CD4-positive, alpha-beta T cell treated with Interleukin-4 for 1 hour (primary cell): ENCODE measurements around the gene RGMB.
A peak's percentile ranks its signal among the peaks of the same experiment; 100 is the strongest.

Source experiments
- DNase-seq, 2 donors: peaks; one replicate each; pipeline ENCODE4 v3.0.0-alpha.2; 2020 to 2022

The RGMB gene

DNA sequence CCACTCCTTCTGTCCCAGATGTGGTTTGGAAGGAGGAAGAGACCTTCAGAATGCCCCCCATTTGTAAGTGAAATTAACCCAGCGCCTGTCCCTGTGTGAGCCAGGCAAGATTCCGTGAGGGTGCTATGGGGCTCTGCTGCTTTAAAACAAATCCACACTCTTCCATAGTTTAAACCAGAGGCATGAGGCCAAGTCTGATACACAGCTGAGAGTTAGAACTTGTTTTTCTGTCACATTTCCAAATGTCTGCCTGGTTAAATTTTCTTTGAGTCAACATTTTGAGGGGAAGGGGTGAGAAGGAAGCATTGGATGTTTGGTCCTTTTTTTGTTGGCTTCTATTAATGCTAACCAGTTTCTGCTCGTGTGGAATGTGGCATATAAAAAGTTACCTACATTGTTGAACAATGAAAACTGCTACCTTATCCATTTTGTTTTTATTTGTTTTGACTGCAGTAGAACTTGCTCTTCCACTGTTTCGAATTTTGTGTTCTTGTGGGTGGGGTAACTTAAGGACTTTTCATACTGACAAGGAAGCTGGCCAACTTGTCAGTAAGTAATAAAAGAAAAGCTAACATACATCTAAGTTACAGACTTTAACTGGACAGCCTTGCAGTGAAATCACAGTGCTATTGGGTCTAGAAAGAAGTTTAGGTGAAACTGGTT lies 12.9 kb downstream of the RGMB start:
- DNase-seq, result no peak

DNA sequence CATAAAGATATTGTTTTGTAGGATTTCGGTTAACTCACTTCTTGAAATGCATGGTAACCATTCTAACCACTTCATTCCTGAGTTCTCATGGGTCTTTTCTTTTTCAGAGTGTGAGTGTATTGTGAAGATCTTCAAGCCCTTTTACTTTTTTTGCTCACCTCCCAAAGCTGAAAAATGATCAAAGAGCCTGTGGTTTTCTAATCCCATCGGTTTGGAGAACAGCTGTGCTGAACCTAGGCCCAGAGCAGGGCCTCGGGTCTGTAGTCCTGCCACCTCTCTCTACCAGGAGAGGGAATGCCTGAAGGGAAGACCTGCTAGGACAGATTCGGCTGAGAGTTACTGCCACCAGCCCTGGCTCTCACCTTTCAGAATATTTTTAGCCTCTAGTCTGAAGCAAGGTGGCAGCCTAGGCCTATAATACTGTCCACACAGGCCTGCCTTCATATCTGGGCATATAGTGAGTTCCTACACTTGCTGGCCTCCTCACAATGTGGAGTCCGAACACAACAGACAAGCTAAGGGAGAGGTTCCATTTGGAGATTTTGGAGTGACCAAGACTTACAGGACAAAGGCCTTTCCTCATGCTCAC lies 13.8 kb downstream of the RGMB start:
- DNase-seq, result no peak

DNA sequence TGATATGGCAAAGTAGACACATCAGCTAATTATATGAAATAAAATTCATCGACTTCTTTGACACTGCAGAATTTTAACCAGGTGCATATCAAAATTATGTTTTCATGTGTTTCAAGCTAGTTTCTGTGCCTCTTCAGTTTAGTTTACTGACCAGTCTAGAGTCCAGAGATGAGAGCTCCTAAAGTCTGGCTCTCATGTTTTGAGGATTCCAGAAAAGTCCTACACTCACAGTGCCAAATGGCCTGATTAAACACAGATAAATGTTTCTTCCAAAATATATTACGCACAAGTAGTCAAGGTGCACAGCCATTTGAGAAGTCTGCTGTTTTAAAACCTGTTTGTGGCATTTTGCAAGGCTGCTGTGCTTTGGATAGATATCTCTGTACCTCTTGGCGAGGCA lies 15.6 kb downstream of the RGMB start:
- DNase-seq, result no peak

DNA sequence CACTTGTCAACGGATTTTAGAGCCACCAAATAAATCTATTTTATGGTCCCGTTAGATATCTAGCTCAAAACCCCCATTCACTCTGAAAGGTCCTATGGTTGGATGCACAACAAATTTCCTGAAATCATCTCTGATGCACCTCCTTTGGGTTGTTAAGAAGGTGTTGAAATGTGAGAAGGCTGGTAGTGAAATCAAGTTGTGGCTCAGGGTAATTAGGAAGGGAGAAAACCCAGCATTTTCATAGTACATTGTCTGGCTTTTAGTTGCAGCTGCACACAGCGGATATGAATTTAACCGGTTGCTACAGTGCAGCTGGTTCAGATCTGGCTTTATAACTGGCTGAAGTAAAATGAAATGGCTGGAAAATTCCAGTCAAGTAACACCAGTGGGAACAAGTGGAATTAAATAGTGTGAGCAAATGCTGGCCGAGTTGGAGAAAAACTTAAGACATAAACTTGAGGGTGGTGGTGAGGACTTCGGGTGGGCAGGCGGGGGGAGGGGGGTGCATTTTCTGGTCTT lies 17.6 kb downstream of the RGMB start:
- DNase-seq, result no peak

DNA sequence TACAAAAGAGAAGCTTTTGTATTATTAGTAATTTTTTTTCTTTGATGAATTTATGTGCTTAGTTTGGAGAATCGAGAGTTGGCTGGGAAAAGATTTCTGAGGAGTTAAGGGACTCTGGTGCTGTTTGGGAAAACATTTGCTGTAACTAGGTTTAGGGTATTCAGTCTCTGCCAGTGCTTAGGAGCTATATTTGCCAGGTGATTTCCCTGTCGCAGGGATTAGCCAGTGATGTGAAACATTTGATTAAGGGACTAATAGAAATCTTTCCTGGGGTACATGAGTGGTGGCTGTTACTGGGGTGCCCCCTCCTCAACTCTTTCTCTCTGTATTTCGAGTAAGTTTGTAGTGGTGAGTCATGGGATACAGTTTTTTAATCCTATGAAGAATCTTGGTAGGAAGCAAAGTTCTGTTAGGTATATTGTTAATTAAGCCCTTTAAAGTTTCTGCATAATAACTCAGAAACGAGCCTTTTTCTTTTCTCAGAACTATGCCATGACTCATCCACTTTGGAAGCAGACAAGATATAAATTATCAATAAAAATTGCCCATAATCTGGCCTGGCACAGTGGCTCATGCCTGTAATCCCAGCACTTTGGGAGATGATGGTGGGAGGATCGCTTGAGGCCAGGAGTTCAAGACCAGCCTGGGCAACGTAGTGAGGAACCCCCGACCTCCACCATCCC lies 18.6 kb downstream of the RGMB start:
- DNase-seq, result no peak

DNA sequence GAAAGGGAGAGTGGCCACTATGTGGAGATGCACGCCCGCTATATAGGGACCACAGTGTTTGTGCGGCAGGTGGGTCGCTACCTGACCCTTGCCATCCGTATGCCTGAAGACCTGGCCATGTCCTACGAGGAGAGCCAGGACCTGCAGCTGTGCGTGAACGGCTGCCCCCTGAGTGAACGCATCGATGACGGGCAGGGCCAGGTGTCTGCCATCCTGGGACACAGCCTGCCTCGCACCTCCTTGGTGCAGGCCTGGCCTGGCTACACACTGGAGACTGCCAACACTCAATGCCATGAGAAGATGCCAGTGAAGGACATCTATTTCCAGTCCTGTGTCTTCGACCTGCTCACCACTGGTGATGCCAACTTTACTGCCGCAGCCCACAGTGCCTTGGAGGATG lies 19.8 kb downstream of the RGMB start:
- no peak for DNase-seq

DNA sequence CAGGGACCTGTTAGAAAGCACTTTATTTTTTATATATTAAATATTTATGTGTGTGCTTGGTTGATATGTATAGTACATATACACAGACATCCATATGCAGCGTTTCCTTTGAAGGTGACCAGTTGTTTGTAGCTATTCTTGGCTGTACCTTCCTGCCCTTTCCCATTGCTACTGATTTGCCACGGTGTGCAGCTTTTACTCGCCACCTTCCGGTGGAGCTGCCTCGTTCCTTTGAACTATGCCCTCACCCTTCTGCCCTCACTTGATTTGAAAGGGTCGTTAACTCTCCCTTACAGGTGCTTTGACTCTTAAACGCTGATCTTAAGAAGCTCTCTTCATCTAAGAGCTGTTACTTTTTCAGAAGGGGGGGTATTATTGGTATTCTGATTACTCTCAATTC lies 20.5 kb downstream of the RGMB start:
- no peak for DNase-seq

DNA sequence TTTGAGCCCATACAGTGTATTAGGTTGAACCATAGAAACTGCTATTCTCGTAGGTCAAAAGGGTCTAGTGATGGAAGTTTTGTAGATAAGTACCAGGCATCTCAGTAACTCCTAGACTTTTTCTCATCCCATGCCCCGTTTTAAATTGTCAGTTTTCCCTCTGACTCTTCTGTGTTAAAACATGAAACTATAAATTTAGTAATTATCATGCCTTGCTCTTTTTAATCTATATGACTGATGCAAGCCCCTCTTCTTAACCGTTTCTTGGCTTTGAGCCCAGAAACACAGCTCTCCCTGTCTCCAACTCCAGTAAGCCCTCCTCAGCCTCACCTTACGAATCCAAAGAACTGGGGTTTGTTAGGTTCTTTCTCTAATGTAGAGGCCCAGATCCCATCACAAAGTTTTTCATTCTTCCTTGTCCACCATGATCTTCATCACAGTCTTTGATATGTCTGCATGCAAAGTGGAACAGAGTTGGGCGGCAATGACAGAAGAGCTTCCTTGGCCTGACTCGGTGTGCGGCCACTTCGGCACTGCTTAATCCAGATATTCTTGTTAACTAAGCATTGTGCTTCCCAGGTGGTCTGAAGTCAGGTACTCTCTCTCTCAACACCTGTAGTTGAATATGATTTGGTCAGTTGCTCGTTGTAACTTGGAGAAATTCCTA lies 21.1 kb downstream of the RGMB start:
- no peak for DNase-seq

DNA sequence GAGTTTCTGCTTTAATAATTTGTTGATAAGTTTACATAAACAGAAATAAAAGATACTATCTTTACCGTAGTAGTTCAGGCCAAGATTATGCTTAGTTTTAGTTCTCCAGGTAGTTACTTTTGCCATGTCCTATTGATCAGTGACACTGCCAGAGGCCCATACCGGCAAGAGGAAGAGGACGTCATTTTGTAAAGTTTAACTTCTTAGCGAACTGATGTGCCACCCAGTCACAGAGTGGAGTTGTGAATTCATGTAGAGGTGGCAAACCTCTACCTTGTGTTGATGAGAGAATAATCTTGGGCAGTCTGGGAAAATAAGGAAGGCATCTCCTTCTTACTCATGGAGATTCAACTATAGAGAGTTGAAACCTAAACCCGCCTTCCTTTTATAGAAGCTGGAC lies 21.8 kb downstream of the RGMB start:
- DNase-seq, result no peak

DNA sequence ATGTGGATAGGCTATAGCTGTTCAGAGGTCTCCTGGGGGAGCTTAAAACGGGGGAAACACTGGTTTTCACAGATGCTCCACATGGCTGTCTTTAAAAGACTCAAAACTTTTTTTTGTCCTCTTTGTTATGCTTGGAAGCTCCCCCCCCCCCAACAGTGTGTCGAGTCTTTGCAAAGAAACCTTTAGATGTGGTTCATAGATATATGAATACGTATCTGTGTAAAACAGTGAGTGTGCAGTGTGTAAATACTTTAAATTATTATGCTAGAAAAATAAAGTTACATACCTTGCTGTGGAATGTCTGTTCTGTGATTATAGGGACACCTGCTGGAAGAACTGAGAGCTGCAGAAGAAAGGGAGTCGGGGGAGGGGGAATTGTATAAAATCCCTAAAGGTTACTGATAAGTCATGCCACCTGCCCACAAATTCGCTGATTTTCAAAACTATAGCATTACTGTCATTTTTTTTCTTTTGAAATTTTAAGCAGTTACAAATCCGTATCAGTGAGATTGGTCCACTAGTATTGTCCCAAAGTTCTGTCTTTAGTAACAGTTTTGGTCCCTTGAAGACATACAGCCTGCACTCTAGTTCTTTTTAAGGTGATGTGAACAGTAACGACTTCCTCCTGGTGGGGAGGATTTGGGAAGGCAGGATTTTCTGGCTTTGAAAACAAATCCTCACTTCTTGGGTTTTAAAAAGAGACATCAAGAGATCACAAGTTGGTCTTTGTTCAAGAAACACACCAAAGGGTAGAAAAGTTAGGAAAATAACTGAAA lies 22.9 kb downstream of the RGMB start:
- DNase-seq, result peak; percentile 32 to 64

DNA sequence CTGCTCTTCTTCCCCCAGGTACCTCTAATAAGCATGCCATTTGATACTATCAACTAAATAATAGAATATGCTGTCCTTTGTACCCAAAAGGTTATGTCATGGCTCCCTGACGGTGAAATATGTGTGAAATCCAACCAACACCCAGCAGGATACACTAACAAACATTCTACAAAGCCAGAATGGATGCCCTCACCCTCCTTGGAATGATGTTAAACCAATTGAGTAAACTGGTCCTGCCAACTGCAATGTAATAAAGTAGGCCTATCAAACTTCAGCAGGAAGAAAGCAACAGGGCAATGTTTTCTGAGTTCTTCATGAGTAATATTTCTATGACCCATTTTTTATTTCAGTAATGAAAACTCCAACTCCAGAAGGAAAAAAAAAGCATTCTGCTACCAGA lies 24.9 kb downstream of the RGMB start:
- DNase-seq, result no peak

DNA sequence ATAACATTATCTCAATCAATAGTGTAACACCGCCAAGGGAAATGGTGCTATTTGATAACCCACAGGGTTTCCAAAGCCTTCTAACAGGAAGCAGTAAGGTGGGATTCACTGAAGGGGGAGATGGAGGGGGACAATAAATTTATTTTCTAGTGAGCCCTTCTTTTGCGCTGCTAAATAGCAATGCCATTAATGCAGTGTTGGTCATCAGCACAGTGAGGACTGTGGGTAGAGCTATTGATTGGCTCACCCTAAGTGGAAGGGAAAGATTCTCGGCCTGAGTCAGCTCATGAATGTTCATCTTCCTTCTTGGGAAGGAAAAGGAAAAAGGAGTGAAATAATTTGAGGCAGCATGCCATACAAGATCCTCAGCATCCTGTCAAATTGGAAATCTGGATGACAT lies 25.4 kb downstream of the RGMB start:
- DNase-seq, result no peak

DNA sequence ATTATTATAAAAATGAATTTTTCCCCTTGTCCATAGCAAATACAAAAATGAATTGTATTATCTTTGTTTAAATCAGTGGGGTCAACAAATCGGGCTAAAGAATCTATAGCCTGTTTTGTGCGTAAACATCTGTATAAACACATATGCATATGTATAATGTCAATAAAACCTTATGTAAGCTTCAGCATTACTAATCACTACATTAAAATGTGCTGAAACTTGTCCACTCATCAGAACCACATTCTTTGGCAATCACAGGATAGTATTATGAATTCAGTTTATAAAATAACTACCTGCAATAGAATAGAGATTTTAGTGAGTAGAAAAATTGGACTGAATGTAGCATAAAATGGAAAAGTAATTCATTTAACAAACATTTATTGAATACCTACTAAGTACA lies 30.6 kb downstream of the RGMB start:
- no peak for DNase-seq

DNA sequence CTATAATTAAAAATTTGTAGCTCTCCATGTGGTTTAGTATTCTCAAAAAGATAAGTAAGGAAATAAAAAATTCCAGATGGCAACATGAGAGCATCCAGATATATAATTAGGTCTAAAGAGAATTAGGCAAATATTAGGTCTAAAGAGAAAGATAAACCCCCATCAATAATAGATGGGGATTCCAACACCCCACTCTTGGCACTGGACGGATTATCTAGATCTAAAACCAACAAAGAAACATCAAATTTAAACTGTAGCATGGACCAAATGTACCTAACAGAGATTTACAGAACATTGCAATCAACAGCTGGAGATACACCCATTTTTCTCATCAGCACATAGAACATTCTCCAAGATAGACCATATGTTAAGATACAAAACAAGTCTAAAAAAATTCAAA lies 31.6 kb downstream of the RGMB start:
- no peak for DNase-seq

DNA sequence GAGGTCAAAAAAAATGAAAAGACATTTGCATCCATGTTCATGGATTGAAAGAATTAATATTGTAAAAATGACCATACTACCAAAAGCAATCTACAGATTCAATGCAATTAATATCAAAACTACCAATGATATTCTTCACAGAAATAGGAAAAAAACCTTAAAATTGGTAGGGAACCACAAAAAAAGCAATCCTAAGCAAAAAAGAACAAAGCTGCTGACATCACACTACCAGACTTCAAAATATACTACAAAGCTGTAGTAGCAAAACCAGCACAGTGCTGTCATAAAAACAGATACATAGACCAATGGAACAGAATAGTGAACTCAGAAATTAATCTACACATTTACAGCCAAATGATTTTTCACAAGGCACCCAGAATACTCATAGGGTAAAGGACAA lies 34.3 kb downstream of the RGMB start:
- DNase-seq, result no peak

DNA sequence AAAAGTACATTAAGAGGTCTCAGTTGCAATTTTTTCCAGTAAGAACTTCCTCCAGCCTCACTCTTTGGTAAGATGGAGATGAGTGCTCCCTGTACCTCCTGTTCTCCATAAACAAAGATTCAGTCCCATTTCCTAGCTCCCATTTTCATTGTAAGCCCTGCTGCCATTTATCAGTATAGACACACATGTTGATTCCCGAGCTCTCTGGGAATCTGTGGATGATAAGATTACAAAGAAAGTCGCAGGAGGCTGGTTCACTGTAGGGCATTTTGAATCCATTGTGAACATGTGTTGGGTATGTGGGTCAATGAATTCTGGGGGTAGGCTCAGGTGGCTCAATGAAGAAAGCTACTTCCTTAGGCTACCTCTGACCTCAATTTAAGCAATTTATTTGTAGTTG lies 36.7 kb downstream of the RGMB start:
- DNase-seq, result no peak

DNA sequence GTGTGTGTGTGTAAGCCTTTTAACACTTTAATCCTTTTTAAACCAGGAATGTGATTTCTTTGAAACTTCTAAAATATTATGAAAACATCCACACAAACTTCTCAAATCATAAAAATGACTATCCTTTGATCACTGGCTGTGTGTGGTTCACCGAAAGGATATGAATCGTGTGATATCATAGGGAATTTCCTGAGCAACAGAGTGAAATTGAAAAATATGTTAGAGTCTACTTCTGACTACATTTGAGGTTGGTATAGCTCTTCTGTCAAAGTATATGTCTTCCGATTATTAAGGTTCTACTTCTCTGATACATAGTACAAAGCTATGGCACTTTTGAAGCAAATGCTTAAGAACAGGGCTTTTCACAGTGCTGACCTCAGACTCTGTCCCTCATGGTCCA lies 40.3 kb downstream of the RGMB start:
- DNase-seq, result no peak

DNA sequence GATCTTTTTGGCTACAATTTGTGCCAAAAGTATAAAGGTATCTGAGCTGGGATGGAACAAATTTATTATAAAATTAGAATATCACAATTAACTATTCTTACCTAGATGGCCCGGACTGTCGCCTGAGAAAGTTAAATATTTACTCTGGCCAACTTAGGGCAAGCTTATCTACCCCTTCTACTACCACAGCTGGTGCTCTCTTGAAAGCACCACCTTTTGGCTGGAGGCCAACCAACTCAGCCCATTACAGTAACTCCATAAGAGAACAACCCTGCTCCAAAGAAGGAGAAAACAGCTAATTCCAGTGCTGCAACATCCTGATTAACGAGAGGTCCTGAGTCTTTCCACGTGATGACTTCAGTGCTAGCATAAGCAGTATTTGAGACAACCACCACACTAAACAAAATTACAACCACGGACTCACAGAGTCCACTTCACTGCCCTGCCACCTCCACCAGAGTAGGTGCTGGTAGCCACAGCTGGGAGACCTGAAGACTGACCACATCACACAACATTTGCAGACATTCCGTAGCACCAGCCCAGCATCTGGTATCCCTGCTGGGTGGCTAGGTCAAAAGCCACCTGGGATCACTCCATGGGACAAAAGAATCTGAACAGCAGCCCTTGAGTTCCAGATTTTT lies 43.2 kb downstream of the RGMB start:
- no peak for DNase-seq

DNA sequence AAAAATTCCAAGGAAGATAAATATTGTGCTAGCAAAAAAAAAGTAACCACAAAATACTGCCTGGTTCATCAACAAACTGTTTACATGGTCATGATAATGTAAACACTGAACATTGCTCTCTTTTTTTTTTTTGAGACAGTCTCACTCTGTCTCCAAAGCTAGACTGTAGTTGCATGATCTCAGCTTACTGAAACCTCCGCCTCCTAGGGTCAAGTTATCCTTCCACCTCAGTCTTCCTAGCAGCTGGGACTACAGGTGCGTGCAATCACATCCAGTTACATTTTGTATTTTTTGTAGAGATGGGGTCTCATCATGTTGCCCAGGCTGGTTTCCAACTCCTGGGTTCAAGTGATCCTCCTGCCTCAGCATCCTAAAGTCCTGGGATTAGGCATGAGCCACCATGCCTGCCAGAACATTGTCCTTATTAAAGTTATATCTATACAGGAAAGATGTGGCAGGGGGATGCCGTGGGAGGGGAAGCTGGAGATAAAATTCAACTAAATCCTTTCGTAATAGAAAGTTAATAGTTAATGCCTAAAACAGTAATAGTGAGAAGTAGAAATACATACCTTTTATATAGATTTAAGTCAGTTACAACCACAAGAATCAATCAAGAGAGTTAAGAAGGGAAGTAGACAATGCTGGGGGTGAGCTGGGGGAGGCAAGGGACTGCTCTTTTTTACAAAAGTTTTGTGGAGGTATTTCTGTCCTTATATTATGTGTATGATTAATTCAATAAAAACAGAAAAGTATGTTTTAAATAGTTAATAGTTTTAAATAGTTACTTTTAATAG lies 52.3 kb downstream of the RGMB start:
- DNase-seq, result no peak

DNA sequence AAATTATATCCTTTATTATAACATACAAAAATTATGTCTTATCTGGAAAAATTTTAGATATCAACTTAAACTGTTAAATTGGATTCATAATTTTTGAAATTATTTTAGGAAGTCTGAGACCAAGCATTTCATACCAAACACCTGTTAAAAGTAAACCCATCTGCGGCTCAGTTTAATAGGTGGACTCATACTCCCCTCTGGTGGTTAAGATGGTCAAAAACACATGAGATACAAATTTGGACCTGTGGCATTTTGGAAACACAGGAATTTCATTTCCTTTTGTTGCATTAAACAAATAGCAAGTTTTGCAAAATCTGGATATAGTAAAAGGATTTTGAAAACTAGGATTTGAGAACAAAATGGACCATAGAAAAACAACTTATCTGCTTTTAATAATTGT lies 53.7 kb downstream of the RGMB start:
- DNase-seq, result peak in 1 of 2 donors; percentile 18

DNA sequence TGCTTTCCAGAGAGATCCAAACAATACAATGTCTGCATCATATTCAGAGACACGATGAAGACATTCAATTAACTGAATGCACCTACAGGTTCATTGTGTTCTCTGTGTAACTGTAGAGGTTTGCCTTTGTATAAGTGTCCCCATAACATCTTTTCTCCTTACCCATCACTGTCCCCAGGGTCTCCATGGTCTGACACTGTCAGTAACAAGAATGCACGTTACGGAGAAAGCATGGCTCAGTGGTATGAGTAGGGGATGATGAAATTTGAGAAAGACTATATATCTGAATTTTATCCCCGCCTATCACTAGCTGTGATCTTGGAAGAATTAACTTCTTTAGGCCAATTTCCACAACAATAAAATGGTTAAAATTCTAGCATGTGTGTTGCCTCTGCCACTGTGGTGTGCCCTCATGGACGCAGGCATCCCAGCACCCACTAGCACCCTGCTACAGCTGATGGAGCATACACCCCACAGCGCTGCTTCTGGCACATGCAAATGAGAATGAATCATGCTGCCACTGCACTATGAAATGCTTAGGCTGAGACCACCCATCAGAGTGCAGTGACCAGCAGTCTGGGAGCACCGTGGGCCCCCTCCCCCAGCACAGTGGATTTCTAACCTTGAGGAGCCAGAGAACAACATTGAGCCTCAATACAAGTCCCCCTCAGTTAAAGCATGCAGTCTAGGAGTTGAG lies 54.3 kb downstream of the RGMB start:
- DNase-seq, result no peak
